Fibroblast of skin of abdomen (primary cell): ENCODE results near the gene RAB11FIP5.
A peak's percentile ranks its signal among the peaks of the same experiment; 100 is the strongest.

Experiments used
- DNase-seq: peaks from one replicate; pipeline ENCODE4 v3.0.0-alpha.2; 2013

RAB11FIP5 gene

DNA sequence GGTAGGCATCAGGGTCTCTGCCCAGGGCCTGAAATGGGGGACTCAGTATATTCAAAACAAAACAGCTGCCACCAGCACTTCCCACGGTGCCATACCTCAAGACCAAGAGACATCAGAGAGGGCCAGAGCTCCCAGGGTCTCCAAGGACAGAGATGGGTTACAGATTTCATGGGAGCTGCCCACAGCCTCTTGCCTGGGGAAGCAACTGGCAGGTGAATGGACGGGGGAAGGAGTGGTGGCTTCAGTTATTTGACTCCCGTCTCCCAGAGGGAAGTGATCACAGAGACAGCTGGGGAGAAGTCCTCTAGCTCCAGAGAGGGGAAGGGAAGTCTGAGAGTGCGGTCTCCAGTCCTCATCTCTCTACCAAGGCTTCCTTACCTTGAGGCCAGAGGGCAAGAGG is 25.4 kb downstream of the RAB11FIP5 start:
- no peak for DNase-seq

GRCh38 chr2:73085691-73086090 is 27.1 kb downstream of the RAB11FIP5 start:
- peak; percentile 69 for DNase-seq

DNA sequence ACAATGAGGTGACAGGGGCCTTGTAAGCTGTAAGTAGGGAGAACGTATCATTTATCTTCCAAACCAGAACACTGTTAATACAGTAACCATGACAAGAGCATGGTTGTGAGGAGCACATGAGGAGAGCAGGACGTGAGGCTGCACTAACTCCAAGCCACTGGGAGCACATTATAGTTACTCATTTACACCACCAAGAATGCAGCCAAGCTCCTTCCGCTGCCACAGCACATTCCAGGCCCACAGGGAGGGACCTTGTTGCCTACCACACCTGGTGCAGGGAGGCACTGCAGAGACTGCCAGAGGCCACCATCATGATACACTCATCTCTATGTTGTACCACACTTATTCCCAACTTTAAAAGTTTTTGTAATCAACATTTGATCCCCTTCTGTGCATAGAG is 27.8 kb downstream of the RAB11FIP5 start:
- no peak for DNase-seq

DNA sequence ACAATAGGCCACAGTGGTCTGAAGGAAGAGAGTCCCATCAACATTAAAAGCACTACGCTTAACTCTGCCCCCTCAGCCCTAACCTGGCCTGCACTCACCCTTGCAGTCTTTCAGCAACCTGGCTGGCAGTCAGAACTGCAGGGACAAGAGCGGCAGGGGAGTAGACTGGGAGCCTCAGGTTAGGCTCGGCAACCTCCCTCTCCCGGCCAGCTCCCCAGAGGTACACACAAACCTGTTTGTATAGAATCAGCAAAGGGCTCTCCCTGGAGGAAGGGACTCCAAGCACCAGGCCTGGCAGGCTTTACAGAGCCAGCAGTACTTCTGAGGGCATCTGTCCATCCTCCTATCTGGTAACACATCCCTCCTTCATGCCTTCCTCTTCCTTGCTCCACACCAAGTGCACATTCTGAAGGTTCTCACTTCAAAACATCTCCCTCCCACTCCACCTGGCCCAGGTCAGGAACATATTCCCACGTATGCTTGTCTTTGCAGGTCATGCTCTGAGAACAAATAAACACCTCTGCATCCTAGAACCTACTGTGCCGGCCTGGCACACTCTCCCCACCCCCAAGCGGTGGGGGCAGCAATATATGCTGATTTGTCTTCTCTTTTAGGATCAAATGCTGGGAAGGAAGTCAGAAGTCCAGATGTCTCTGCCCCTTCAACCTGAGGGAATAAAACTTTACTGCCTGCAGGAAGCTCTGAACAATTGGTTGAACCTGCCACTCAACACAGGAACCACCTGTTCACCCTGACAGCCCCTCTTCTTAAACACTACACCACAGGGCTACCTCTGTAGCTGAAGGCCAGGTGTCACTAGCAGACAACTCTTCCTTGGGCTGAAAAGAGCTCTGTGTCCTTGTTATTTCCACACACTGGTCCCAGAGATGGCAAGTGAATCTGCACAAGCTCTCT is 28.6 kb downstream of the RAB11FIP5 start:
- no peak for DNase-seq

DNA sequence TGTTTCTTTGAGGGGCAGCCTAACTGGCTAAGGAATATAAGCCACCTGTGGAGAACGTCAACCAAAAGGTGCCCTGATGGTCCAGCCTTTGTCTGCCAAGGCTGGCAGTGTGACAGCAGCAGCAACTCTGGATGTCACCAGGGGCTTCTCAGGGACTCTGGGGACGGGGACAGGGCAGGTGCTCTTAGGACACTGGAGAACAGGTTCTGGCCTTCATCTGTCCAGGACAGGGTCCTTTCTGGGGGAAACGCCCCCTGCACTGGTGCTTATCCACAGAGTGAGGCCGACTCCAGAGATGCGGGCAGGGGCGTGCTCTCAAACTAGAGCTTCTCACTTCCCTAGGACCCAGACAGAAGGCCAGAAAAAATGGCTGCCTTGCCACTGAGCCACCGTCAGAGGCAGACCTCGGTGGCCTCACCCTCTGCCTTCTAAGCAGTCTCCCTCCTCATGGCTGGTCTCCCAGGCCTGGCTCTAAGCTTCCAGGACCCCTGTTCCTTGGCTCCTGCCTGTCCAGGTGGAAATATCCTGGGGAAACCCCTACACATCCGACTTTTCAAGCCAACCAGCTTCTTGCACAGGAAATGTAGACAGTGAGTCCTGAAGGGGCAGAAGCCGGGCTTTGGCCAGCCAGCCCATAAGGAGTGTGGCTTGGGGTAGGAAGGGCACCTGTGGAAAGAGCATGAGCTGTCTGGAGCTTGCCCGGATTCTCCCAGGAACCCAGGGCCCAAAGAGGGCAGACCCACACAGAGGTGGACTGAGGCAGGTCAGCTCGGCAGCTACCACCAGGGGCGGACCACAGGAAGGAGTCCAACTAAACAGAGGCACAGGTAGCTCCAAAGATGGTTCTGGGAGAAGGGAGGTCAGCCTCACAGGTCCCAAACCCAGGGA is 30.0 kb downstream of the RAB11FIP5 start:
- no peak for DNase-seq

DNA sequence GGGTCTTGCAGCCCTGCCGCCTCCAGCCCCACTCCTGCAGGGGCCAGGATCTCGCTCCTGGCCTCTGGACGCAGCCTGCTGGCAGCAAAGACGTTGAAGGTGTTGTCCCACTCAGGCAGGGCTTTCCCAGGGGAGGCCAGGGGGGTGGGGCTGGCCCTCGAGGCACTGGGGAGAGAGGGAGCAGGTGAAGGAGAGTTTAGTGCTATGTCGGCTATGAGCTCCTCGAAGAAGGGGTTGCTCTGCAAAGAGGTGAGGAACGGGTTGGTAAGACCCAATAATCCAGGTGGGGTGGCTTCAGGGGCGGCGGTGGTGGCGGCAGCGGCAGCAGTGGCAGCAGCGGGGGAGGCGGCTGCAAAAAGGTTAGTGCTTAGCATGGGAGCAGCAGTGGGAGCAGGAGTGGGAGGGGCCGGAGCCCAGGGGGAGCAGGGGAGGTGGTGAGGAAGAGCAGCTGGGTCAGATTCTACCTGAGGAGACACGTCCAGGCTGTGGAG is 31.5 kb downstream of the RAB11FIP5 start:
- DNase-seq = no peak

DNA sequence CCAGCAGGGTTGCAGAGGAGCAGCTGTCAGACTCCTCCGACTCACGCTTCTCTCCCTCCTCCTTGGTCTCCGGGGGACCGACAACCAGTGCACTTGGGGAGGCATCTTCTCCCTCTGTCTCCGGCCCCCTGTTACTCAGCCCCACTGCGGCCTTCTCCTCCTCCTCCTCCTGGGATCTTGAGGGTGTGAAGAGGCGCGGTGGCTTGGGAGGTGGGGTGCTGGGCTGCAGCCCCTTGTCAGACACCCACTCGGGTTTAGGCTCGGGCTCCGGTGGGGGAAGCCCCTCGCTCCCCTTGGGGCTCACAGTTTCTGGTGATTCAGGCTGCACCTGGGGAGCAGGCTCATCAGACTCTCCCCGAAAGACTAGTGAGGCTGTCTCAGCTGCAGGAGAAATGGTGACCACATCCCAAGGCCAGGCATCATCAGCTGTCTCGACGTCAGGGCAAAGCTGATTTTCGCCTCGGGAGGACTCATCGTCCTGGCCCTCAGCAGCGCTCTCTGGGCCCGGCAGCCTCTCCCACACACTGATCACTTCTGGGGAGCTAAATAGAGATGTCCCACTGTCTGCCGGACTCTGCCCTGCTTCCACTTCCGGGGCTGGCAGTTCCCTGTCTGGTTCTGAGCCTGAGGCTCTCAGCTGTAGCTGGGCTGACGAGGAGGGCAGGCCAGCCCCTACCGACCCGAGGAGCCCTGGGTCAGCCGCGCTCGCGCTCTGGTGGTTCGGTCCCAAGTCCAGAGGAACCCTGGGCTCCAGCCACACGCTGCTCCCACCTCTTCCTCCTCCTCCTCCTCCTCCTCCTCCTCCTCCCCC is 32.2 kb downstream of the RAB11FIP5 start:
- DNase-seq = no peak

DNA sequence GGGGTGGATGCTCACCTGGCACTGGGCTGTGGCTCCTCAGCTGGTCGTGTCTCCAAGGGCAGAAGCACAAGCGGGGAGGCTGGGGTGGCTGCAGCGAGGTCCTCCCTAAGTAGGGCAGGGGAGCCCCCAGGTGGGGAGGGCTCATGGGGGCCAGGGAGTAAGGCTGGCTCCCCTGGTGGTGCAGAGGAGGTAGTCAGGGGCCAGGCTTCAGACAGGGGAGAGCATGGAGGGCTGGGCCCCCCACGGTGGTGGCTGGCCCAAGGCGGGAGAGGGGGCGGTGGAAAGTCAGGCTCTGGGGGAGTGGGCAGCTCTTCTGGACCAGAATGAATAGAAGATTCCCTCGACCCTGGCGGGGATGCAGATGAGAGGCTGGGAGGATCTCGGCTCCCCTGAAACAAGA is 33.1 kb downstream of the RAB11FIP5 start:
- no peak for DNase-seq

DNA sequence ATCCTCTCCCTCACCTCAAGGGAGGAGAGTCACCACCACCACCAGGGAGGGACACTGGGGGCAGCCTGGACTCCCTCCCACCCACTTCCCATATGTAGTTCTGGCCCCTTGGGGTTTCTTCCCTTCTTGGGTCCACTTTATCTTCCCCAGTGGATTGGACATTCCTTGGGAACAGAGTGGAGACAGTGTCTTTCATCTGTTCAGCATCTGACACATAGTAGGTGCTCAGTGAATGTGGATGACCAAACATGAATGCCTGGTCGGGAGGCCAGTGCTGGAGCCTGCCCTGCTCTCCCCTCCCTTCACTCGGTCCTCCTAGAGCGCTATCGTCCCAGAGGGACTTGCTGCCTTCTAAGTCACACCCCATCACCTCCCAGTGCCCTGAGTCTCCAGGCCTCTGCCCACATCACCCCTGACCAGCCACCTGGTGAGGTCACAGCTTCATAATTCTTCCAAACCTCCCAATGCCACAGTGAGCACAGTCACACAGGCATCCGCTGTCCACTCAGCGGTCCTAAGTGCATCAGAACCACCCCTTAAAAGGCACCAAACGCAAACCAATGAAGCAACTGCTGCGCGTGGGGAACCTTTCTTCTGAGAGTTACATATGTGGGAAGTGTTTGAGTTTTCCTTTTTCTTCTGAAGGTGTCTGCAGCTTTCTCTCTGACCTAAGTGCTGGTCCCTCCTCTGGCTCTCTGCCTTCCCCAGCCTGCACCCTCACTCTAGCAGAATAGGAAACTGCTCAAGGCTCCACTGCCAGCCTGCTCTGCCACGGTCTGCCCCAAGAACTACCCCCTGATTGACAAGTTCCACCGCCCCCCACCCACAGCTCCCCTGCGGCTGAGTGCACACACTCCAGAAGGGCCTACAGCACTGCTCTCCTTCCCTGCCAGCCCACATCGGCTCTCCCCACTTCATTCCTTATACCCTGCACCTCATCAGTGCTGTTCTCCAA is 34.0 kb downstream of the RAB11FIP5 start:
- DNase-seq = no peak

DNA sequence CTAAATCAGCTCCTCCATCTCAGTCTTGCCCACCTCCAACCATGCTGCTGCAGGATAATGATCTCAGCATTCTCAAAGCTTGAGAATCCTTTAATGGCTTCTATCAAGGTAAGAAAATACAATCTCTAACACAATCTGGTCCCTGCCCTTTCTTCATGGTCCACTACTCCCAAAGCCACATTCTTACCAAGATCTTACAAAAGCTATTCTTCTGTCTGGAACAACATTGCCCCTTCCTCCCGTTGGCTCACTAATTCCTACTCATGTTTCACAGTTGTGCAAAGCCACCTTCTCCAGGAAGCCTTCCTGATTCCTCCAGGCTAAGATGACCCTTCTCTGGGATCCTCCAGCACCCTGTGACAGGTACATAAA is 35.3 kb downstream of the RAB11FIP5 start:
- DNase-seq = no peak

DNA sequence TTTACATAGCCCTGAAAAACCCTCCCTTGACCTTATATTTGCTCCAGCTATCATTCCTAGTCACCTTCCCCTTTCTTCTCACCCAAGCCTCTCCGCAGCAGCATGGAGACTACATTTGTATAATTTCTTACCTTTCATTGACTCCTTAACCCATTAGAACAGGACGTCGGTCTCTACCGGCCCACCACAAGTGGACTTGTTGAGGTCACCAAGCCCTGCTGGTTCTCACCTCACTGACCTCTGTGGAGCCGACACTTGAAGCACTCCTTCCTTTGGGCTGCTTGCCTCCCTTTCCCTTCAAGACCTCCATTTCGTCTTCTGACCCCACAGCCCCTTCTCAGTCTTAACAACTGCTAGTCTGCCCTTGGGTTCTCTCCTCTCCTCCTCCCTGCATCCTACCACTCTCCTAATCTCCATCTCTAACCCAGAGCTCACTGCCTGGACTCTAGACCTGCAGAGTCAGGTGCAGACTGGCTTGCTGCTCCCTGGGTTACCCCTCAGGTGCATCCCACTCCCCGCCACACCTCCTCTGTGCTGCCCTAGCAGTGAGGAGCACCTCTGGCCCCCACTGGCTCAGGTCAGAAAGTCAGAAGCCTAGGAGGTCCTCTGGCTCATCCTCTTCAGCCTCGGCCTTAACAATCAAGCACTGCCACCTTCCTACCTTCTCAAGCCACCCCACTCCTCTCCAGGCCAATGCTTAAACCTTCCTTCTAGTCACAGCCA is 35.9 kb downstream of the RAB11FIP5 start:
- DNase-seq = no peak

DNA sequence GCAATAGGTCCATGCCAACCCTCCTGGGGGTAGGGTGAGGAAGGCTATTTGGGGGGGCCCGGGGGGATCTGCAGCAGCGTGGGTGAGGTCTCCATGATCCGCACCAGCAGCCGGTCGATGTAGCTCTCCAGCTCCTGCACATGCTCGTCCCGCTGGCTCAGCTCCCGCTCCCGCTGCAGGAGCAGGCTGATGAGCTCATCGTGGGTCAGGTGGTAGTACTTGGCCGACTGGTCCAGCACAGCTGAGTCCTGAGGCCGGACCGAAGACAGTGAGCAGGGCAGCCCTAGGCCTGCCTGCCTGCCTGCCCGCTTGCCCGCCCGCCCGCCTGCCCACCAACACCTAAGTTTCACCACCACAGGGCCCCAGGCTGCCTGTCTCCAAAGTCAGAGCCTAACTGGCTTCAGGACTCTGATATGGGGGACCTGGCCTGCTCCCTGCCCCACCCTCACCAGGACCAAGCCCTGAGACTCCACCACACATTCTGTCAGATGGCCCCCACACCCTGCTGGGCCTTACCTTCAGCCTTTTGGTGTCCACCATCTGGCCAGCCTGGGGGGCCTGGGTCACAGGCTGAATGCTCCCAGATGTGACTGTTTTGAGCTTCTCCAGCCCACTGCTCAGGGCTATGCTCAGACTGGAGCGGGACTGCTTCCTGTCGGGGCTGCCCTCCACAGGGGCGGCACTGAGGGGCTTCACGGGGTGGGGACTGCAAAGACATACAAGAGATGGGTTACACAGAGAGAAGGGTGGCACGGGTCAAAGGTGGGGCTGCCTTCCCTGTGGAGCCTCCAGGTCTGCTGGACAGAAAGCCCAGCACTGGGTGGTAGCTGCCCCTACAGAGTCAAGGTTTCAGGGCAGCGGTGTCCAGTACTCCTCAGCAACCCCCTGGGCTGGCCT is 37.0 kb downstream of the RAB11FIP5 start:
- no peak for DNase-seq

DNA sequence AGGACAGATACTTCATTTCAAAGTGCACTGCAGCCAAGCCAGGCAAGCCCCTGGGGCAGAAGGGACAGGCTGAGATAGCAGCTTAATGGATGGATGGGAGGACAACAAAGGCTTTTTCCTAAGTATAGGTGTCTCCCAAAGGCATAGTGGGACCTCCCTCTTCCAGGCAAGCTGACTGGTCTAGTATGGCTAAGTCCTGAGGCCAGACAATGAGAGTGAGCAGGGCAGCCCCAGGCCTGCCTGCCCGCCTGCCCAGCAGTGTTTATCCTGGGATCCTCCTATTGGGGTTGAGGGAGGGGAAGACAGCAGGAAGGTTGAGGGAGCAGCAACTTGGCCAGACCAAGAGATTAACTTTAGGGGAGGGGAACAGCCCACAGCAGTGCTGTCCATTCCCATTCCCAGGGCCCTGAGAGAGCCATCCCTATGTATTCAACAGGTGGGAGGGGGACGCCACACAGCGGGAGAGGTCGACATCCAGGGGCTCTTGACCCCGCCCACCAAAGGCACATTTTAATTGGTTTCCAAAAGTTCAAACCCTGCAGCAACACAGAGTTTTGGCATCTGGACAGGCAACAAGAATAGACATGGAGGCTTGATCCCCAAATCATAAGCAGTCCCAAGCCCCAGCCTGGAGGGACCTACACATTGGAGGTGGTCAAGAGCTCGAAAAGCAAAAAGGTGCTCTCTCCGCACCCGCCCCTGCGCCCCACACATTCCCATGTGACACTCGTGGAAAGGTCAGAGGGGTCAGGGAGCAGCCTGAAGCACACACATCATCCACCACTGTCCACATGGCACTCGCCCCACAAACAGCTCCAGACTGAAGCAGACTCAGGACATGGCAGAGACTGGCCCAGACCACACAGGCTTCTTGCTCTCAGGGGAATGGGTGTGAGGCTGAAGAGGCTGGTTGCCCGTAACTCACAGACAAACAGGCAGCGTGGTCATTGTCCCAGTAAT is 38.4 kb downstream of the RAB11FIP5 start:
- DNase-seq = no peak

GRCh38 chr2:73072416-73072815 is 40.3 kb downstream of the RAB11FIP5 start:
- no peak for DNase-seq

- no peak for DNase-seq
Observed at GRCh38 chr2:73072129-73072395, 40.7 kb downstream of the RAB11FIP5 start.

- DNase-seq = peak; percentile 96
Observed at GRCh38 chr2:73071360-73072128, 41.2 kb downstream of the RAB11FIP5 start, which contains the start of gene SFXN5. TSS of gene SFXN5 (minus strand) at chr2:73071712. CDS start at chr2:73071705, 7 bp downstream.

GRCh38 chr2:73070643-73071359 is 41.9 kb downstream of the RAB11FIP5 start:
- peak; percentile 27 for DNase-seq
